SK-N-MC (cell line): Measurements from ENCODE around the gene TAF6.

Experiments used
- EZH2 ChIP-seq: fragments of 200-600 bp; sonication (generic); IDR thresholded peaks from one replicate; pipeline ENCODE4 v1.6.1; 2017; ENCODE audit warnings: antibody characterized with exemption
- POLR2AphosphoS5 ChIP-seq: IDR thresholded peaks from 2 replicates; pipeline ENCODE4 v1.6.1; 2012; ENCODE audit warnings: mild to moderate bottlenecking, low read depth, low read length, borderline replicate concordance

- TF ChIP-seq POLR2AphosphoS5: no peak
- TF ChIP-seq EZH2: no peak
Measured at GRCh38 chr7:100120733-100121036, 1.5 kb upstream of the TAF6 start.
